Measurements from ENCODE around the gene NTRK3. TPM values are rescaled to one million over a fixed set of nuclear protein-coding genes. Genes with fewer than 3 reads are reported as not detected.

Gene NTRK3
- total RNA-seq, 1 experiment from 2014 or later: not detected

DNA sequence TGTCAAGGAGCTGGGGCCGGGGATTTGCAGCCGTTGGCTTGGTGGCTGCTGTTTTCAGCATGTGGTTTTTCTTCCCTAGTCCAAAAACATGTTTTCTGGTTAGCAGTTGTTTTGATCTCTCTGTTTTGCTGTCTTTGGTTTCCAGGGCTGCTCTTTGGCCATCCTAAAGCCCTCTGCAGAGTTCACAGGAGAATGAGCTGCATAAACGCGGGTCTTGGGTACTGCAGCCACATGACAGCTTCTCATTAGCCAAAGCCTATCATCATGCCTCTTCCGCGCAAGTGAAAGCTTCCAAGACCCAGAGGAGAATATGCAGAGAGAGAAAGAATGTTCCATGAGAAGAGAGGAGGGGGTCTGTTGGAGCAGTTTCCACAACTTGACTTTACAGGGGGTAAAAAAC, 138.5 kb downstream of the NTRK3 start:
- no peak overlapping the region for H2AFZ ChIP-seq
- H3K36me3 ChIP-seq (ENCODE audit: low read depth): no peaks in the 10 kb centered on the region
- TF ChIP-seq EZH2 (IDR thresholded peaks at IDR 0.05; ENCODE audit: low read depth): no peak
- no peak for TF ChIP-seq CTCF (conservative IDR thresholded peaks at IDR 0.05)
- no peaks in the 10 kb centered on the region for H3K79me2 ChIP-seq (ENCODE audit: low read depth)
- no peak overlapping the region for H3K4me2 ChIP-seq
- CTCF ChIA-PET: no interaction called here
- 0 out of 2 replicates have a peak, but pooled peaks cover 6% of the 10 kb centered on the region for H3K27me3 ChIP-seq (ENCODE audit: insufficient read depth, low read depth)
- POLR2A ChIA-PET (ENCODE audit: unreplicated experiment): no interaction called here
- H3K4me3 ChIP-seq: no peak overlapping the region
- no peak for DNase-seq
- no peaks in the 10 kb centered on the region for H4K20me1 ChIP-seq (ENCODE audit: insufficient read depth)
- no peaks in the 10 kb centered on the region for H3K9me3 ChIP-seq (ENCODE audit: insufficient read depth, low read depth)
- no peaks in the 10 kb centered on the region for H3K9me2 ChIP-seq (ENCODE audit: insufficient read depth)
- H3K27ac ChIP-seq: no peak overlapping the region
- intact Hi-C loops (cut with micrococcal nuclease; ENCODE audit: unreplicated experiment): no loop called here
- BruUV-seq (replicated peaks): no TSS peak
- no peaks in the 10 kb centered on the region for H3K4me1 ChIP-seq (replicated peaks; ENCODE audit: insufficient read depth)
- no peaks in the 10 kb centered on the region for H3F3A ChIP-seq (ENCODE audit: insufficient read depth, low read depth)

GRCh38 chr15:88115486-88116152, 140.9 kb downstream of the NTRK3 start:
- Histone ChIP-seq H3K27me3 (ENCODE audit: insufficient read depth, low read depth) (0 out of 2 replicates have a peak, but pooled peaks cover 6% of the 10 kb centered on the region), H3K79me2 (ENCODE audit: low read depth) (no peaks in the 10 kb centered on the region), H3K36me3 (ENCODE audit: low read depth) (no peaks in the 10 kb centered on the region), H3F3A (ENCODE audit: insufficient read depth, low read depth) (no peaks in the 10 kb centered on the region), H3K4me2 (no peak overlapping the region), H3K4me3 (no peak overlapping the region), H3K27ac (no peak overlapping the region), H2AFZ (no peak overlapping the region), H3K9me2 (ENCODE audit: insufficient read depth) (no peaks in the 10 kb centered on the region), H3K9me3 (ENCODE audit: insufficient read depth, low read depth) (no peaks in the 10 kb centered on the region), H3K4me1 (replicated peaks; ENCODE audit: insufficient read depth) (no peaks in the 10 kb centered on the region), H4K20me1 (ENCODE audit: insufficient read depth) (no peaks in the 10 kb centered on the region)
- intact Hi-C loops (cut with micrococcal nuclease; ENCODE audit: unreplicated experiment): no loop called here
- BruUV-seq (replicated peaks): no TSS peak
- no peak for TF ChIP-seq CTCF (conservative IDR thresholded peaks at IDR 0.05)
- no peak for TF ChIP-seq EZH2 (IDR thresholded peaks at IDR 0.05; ENCODE audit: low read depth)
- no peak for DNase-seq
- ChIA-PET POLR2A (ENCODE audit: unreplicated experiment) (no interaction called here), CTCF (no interaction called here)

GRCh38 chr15:88113613-88114308, 142.8 kb downstream of the NTRK3 start:
- Histone ChIP-seq H4K20me1 (ENCODE audit: insufficient read depth) (no peaks in the 10 kb centered on the region), H3K4me1 (replicated peaks; ENCODE audit: insufficient read depth) (no peaks in the 10 kb centered on the region), H3K4me3 (no peak overlapping the region), H3F3A (ENCODE audit: insufficient read depth, low read depth) (no peaks in the 10 kb centered on the region), H3K27ac (no peak overlapping the region), H3K9me2 (ENCODE audit: insufficient read depth) (no peaks in the 10 kb centered on the region), H3K4me2 (no peak overlapping the region), H3K9me3 (ENCODE audit: insufficient read depth, low read depth) (no peaks in the 10 kb centered on the region), H3K79me2 (ENCODE audit: low read depth) (no peaks in the 10 kb centered on the region), H3K27me3 (ENCODE audit: insufficient read depth, low read depth) (0 out of 2 replicates have a peak, but pooled peaks cover 6% of the 10 kb centered on the region), H3K36me3 (ENCODE audit: low read depth) (no peaks in the 10 kb centered on the region), H2AFZ (no peak overlapping the region)
- no peak for DNase-seq
- BruUV-seq (replicated peaks): no TSS peak
- CTCF ChIA-PET: no interaction called here
- POLR2A ChIA-PET (ENCODE audit: unreplicated experiment): no interaction called here
- intact Hi-C loops (cut with micrococcal nuclease; ENCODE audit: unreplicated experiment): no loop called here
- TF ChIP-seq CTCF (conservative IDR thresholded peaks at IDR 0.05): no peak
- TF ChIP-seq EZH2 (IDR thresholded peaks at IDR 0.05; ENCODE audit: low read depth): no peak

Measured in PC-9 (cell line).